BLaER1 treated with 17β-estradiol and CSF1 and Interleukin-3, amounts not matched to agents 10 nM and 100 nM (cell line): ENCODE results near the gene KLHL35.

Experiments used
- H3K27ac ChIP-seq, 11 experiments: shearing (Covaris generic); formaldehyde crosslinking; 2 replicates each; pipeline ENCODE4 v1.8.1; 2022
- H3K27me3 ChIP-seq, 11 experiments: shearing (Covaris generic); formaldehyde crosslinking; 2 replicates each; pipeline ENCODE4 v1.8.1; 2022
- H3K36me3 ChIP-seq, 11 experiments: shearing (Covaris generic); formaldehyde crosslinking; 2 replicates each; pipeline ENCODE4 v1.8.1; 2022
- H3K4me1 ChIP-seq, 10 experiments: shearing (Covaris generic); formaldehyde crosslinking; 2 replicates each; pipeline ENCODE4 v1.8.1; 2022
- H3K4me2 ChIP-seq, 11 experiments: shearing (Covaris generic); formaldehyde crosslinking; 2 replicates each; pipeline ENCODE4 v1.8.1; 2022
- H3K4me3 ChIP-seq, 10 experiments: shearing (Covaris generic); formaldehyde crosslinking; 2 replicates each; pipeline ENCODE4 v1.8.1; 2022
- H3K9ac ChIP-seq, 11 experiments: shearing (Covaris generic); formaldehyde crosslinking; 2 replicates each; pipeline ENCODE4 v1.8.1; 2022
- H3K9me3 ChIP-seq, 11 experiments: shearing (Covaris generic); formaldehyde crosslinking; replicated peaks in 1 of 11; 2 replicates each; pipeline ENCODE4 v1.8.1; 2022
- H4K20me1 ChIP-seq, 11 experiments: shearing (Covaris generic); formaldehyde crosslinking; 2 replicates each; pipeline ENCODE4 v1.8.1; 2022
- Cebpa-rat ChIP-seq, 11 experiments: shearing (Covaris generic); IDR thresholded peaks; 2 replicates each; pipeline ENCODE4 v1.8.1; 2022

KLHL35 gene

DNA sequence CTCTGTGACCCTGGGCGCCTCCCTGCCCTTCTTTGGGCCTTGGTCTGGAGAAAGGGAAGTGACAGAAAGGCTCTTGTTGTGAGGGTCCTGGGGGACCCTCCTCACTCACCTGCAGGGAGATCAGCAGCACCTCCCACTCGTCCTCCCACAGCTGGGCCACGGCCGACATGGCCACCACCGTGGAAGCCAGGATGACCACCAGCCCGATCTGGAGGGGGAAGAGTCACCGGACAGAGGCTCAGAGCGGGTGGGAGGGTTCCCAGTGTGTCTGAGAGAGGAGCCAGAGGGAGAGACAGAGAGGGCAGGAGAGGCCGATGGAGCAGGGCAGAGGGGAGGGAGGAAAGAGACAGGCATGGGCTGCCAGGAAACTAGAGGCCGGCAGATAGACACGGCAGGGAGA lies 16.8 kb upstream of the KLHL35 start:
- Histone ChIP-seq H3K36me3 (peaks cover 0 to 4% (median 0%) of the 10 kb centered on the region in 11 experiments; a peak in 2 of 22 replicates), H3K27ac (no peak overlapping the region), H3K9ac (no peak overlapping the region), H3K4me1 (no peaks in the 10 kb centered on the region), H3K27me3 (no peaks in the 10 kb centered on the region), H3K9me3 (no peaks in the 10 kb centered on the region), H3K4me3 (no peak overlapping the region), H3K4me2 (no peak overlapping the region), H4K20me1 (peaks cover 0 to 8% (median 0%) of the 10 kb centered on the region in 11 experiments; a peak in 3 of 22 replicates)
- TF ChIP-seq Cebpa-rat (IDR thresholded peaks at IDR 0.05) = no peak

DNA sequence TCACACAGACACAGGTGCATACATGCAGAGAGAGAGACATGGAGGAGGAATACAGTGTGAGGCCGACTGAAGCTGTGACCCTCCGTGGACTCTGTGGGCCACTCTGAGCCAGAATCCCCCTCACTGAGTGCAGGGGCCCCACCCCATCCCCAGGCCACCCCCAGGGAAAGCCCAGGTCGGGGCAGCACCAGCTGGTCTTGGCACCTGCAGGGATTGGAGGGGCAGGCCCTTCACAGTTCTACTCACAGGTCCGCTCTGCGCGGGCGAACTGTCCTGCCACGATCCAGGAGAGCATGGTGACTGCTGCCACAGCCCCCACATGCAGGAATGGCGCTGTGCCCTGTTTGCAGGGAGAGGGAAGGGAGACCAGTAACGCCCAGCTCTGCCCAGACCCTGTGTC lies 16.3 kb upstream of the KLHL35 start:
- H3K27ac ChIP-seq = no peak overlapping the region
- H3K27me3 ChIP-seq = no peaks in the 10 kb centered on the region
- no peak overlapping the region for H3K4me3 ChIP-seq
- H3K9me3 ChIP-seq = no peaks in the 10 kb centered on the region
- no peak for TF ChIP-seq Cebpa-rat (IDR thresholded peaks at IDR 0.05)
- H3K4me1 ChIP-seq = no peaks in the 10 kb centered on the region
- H4K20me1 ChIP-seq = peaks cover 0 to 8% (median 0%) of the 10 kb centered on the region in 11 experiments; a peak in 3 of 22 replicates
- H3K4me2 ChIP-seq = no peak overlapping the region
- H3K9ac ChIP-seq = no peak overlapping the region
- peaks cover 0 to 6% (median 0%) of the 10 kb centered on the region in 11 experiments; a peak in 1 of 22 replicates for H3K36me3 ChIP-seq

DNA sequence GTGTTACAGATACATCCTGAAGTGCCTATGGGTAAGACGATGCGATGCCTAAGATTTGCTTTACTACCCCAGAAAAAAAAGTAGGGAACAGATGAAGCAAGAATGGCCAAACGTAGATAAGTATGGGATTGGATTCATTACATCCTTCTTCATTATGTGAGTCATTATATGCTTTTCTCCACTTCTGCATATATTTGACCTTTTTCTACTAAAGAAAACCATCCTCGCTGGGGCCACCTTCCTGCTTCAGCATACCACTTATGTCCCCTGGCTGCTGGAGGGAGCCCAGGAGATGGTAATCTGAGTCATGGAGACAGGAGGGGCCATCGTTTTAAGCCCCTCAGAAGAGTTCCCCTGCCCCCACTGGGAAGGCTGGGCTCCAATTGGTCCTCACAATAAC lies 14.4 kb upstream of the KLHL35 start:
- Histone ChIP-seq H3K4me3 (no peak overlapping the region), H3K4me1 (no peaks in the 10 kb centered on the region), H3K36me3 (peaks cover 0 to 10% (median 0%) of the 10 kb centered on the region in 11 experiments; a peak in 1 of 22 replicates), H3K27me3 (no peaks in the 10 kb centered on the region), H4K20me1 (peaks cover 0 to 8% (median 0%) of the 10 kb centered on the region in 11 experiments; a peak in 3 of 22 replicates), H3K4me2 (no peak overlapping the region), H3K9me3 (no peaks in the 10 kb centered on the region), H3K27ac (no peak overlapping the region), H3K9ac (no peak overlapping the region)
- no peak for TF ChIP-seq Cebpa-rat (IDR thresholded peaks at IDR 0.05)

DNA sequence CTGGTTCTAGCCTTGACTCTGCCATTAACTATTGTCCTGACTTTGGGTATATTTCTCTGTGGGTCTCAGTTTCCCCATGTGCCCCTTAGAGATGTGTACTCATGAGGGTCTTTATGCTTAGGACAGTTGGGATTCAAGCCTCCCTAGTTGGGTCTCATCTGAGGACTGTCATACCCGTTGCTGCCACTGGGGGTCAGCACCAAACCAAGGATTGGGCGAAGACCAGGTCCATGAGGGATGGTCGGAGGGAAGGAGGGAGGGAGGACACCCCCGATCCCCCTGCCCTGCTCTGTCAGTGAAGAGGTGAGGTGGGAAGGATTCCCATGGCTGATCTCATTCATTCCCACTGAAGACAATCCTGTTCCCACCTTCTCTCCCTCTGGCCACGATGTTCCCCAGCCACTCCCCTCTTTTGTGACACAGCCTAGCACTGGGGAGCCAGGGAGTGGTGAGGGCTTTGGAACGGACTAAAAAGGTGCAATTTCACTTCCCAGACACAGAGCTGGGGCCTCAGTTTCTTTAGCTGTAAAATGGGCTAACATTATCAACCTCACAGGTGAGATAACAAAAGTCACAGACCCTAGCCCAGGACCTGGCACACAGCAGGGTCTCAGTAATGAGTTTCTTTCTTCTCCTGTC lies 12.4 kb upstream of the KLHL35 start:
- H3K9me3 ChIP-seq = no peaks in the 10 kb centered on the region
- no peak overlapping the region for H3K9ac ChIP-seq
- no peak overlapping the region for H3K27ac ChIP-seq
- H3K4me3 ChIP-seq = no peak overlapping the region
- H3K4me1 ChIP-seq = no peaks in the 10 kb centered on the region
- no peak for TF ChIP-seq Cebpa-rat (IDR thresholded peaks at IDR 0.05)
- H3K27me3 ChIP-seq = no peaks in the 10 kb centered on the region
- peaks cover 0 to 9% (median 0%) of the 10 kb centered on the region in 11 experiments; a peak in 3 of 22 replicates for H4K20me1 ChIP-seq
- peaks cover 0 to 6% (median 0%) of the 10 kb centered on the region in 11 experiments; a peak in 1 of 22 replicates for H3K36me3 ChIP-seq
- no peak overlapping the region; a peak in 1 of 22 replicates for H3K4me2 ChIP-seq

DNA sequence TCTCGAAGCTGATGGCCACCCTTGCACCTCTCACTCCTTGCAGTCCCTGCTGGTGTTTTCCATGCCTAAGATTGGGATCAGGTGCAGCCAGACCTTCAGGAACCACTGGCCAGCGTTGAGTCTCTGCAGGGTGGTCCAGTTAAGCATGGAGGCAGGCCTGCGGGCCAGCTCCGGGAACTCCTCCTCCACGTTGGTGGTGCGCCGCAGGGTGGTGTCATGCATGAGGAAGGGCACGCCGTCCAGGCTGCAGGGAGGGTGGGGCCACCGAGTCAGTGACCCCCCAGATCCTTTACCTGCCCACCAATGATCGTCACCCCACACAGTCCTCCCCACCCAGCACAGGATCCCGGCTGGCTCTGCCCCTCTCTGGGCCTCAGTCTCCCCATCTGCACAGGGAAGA lies 10.0 kb upstream of the KLHL35 start:
- Histone ChIP-seq H3K9me3 (no peaks in the 10 kb centered on the region), H4K20me1 (peaks cover 0 to 18% (median 0%) of the 10 kb centered on the region in 11 experiments; a peak in 4 of 22 replicates), H3K9ac (no peak overlapping the region), H3K4me3 (no peak overlapping the region), H3K4me1 (peaks cover 0 to 9% (median 6%) of the 10 kb centered on the region in 10 experiments; a peak in 8 of 20 replicates), H3K27ac (no peak overlapping the region), H3K36me3 (peaks cover 0 to 6% (median 0%) of the 10 kb centered on the region in 11 experiments; a peak in 1 of 22 replicates), H3K4me2 (no peak overlapping the region), H3K27me3 (no peaks in the 10 kb centered on the region)
- TF ChIP-seq Cebpa-rat (IDR thresholded peaks at IDR 0.05) = no peak

DNA sequence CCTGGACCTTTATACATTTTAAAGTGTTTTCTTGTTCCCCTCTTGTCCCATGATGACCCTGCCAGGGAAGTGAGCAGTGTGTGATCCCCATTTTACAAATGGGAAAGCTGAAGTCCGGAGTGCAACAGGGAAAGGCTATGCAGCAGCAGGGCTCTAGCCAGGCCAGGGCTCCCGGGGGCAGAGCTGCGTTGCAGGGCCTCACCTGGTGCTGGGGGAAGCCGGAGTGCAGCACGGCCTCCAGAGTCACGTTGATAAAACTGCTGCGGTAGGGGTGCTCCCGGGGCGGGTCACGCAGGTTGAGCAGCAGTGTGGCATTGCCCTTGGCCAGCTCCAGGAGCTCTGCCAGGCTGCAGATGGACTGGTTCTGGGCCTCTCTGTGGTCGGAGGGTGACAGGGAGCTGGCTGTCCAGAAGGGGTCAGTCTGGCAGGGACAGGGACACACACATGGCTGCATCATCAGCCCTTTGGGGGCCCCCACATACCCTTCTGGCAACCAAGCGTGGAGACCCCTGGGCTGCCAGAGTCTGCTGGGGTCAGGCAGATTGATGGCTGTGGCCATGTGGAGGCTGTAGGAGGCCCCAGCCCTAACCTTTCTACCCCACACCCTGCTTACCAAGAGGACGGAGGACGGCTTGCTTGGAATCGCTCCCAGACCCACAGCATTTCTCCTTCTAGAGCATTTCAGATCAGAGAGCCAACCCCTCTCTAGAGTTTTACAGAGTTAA lies 9.3 kb upstream of the KLHL35 start:
- no peak for TF ChIP-seq Cebpa-rat (IDR thresholded peaks at IDR 0.05)
- no peaks in the 10 kb centered on the region for H3K9me3 ChIP-seq
- no peak overlapping the region for H3K9ac ChIP-seq

DNA sequence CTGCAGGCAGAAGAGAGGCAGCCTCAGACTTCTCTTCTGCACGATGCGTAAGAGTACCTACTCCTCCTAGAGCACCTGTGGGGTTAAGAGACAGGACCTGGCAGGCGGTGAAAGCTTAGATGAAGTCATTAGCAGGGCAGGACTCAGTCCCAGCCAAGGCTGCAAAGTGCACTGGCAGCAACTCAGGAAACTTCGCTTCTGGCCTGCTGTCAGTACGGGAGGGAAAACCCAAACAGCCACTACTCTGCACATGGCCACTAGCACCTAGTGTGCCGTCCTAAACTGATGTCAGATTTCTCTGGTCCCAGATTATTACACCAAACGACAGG lies 8.8 kb upstream of the KLHL35 start:
- peaks cover 0 to 9% (median 6%) of the 10 kb centered on the region in 10 experiments; a peak in 8 of 20 replicates for H3K4me1 ChIP-seq
- no peak overlapping the region for H3K27ac ChIP-seq
- no peaks in the 10 kb centered on the region for H3K27me3 ChIP-seq
- H3K9ac ChIP-seq = no peak overlapping the region
- peaks cover 0 to 8% (median 0%) of the 10 kb centered on the region in 11 experiments; a peak in 2 of 22 replicates for H3K36me3 ChIP-seq
- no peak for TF ChIP-seq Cebpa-rat (IDR thresholded peaks at IDR 0.05)
- peaks cover 0 to 24% (median 0%) of the 10 kb centered on the region in 11 experiments; a peak in 3 of 22 replicates for H4K20me1 ChIP-seq
- no peak overlapping the region for H3K4me2 ChIP-seq
- H3K4me3 ChIP-seq = no peak overlapping the region
- no peaks in the 10 kb centered on the region for H3K9me3 ChIP-seq

More for the DNA sequence above, 9.3 kb upstream of the KLHL35 start:
- H4K20me1 ChIP-seq = peaks cover 0 to 20% (median 0%) of the 10 kb centered on the region in 11 experiments; a peak in 3 of 22 replicates
- H3K27ac ChIP-seq = no peak overlapping the region
- peaks cover 0 to 6% (median 0%) of the 10 kb centered on the region in 11 experiments; a peak in 1 of 22 replicates for H3K36me3 ChIP-seq
- H3K4me3 ChIP-seq = no peak overlapping the region
- H3K27me3 ChIP-seq = no peaks in the 10 kb centered on the region
- H3K4me2 ChIP-seq = no peak overlapping the region
- peaks cover 0 to 9% (median 6%) of the 10 kb centered on the region in 10 experiments; a peak in 8 of 20 replicates for H3K4me1 ChIP-seq

DNA sequence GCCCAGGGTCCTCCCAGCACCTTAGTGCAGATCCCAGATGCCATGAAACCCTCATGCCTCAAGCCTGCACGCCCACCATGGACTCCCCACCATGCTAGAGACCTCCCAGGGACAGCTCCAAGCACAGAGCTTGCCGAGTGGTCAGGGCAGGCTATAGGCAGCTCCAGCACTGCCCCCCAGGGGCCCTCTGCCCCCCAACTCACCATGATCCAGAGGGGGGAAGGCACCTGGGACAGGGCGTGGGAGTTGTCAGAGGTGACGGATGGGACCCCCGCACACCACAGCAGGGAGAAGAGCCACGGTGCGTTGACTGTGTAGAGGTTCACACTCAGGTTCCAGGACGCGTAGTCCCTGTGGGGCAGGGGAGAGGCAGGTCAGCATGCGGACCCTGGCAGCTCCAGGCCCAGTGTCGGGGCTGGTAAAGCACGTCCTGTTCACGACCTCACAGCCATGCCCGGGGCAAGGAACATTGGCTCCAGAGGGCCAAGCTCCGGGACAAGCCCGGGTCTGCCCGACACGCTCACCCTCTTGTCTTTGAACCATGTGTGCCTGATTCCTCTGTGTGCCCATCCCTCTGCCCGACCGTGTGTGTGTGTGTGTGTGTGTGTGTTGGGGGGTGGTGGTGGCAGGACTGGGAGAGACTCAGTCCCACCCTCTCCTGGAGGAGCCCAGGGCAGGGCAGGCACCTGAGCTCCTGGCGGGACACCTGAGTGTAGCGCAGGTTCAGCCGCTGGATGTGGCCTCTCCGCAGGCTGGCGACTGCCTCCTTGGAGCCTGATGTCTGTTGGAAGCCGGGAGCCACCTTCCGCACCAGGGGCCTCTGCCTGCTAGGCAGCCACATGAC lies 8.2 kb upstream of the KLHL35 start:
- Histone ChIP-seq H3K4me2 (no peak overlapping the region), H3K4me3 (no peak overlapping the region), H3K4me1 (peaks cover 0 to 9% (median 6%) of the 10 kb centered on the region in 10 experiments; a peak in 8 of 20 replicates), H3K9me3 (no peaks in the 10 kb centered on the region), H3K9ac (no peak overlapping the region; a peak in 2 of 22 replicates), H3K27me3 (no peaks in the 10 kb centered on the region), H3K36me3 (peaks cover 0 to 11% (median 0%) of the 10 kb centered on the region in 11 experiments; a peak in 2 of 22 replicates), H4K20me1 (peaks cover 0 to 22% (median 0%) of the 10 kb centered on the region in 11 experiments; a peak in 3 of 22 replicates), H3K27ac (no peak overlapping the region)
- no peak for TF ChIP-seq Cebpa-rat (IDR thresholded peaks at IDR 0.05)
